ENCODE results near the gene MED10. TPM values are rescaled to one million over a fixed set of nuclear protein-coding genes. Genes with fewer than 3 reads are reported as not detected.
A peak's percentile ranks its signal among the peaks of the same experiment; 100 is the strongest.

MED10 gene
- total RNA-seq, 1 experiment from 2014 or later: 25.4 TPM

- DNase-seq (ENCODE audit: low spot score): no peak
- in situ Hi-C loops (cut with HindIII; ENCODE audit: low sequenced_read_pairs): no loop called here
These were observed 21.7 kb downstream of the MED10 start for GRCh38 chr5:6356578-6357164.

- DNase-seq (ENCODE audit: low spot score): no peak
- in situ Hi-C loops (cut with HindIII; ENCODE audit: low sequenced_read_pairs): no loop called here
These were observed 23.1 kb downstream of the MED10 start for GRCh38 chr5:6355294-6355693.

GRCh38 chr5:6354848-6355247 is 23.5 kb downstream of the MED10 start:
- DNase-seq (ENCODE audit: low spot score): no peak
- in situ Hi-C loops (cut with HindIII; ENCODE audit: low sequenced_read_pairs): no loop called here

GRCh38 chr5:6353602-6354302 is 24.6 kb downstream of the MED10 start:
- in situ Hi-C loops (cut with HindIII; ENCODE audit: low sequenced_read_pairs): no loop called here
- no peak for DNase-seq (ENCODE audit: low spot score)

GRCh38 chr5:6350277-6351090 is 27.9 kb downstream of the MED10 start:
- in situ Hi-C loops (cut with HindIII; ENCODE audit: low sequenced_read_pairs): no loop called here
- DNase-seq (ENCODE audit: low spot score): no peak

- in situ Hi-C loops (cut with HindIII; ENCODE audit: low sequenced_read_pairs): no loop called here
- no peak for DNase-seq (ENCODE audit: low spot score)
These were observed 29.0 kb downstream of the MED10 start for GRCh38 chr5:6349387-6349786.

- DNase-seq (ENCODE audit: low spot score): peak; percentile 76
- in situ Hi-C loops (cut with HindIII; ENCODE audit: low sequenced_read_pairs): no loop called here
These were observed 29.8 kb downstream of the MED10 start for GRCh38 chr5:6348476-6349000.

GRCh38 chr5:6347673-6348072 is 30.7 kb downstream of the MED10 start:
- in situ Hi-C loops (cut with HindIII; ENCODE audit: low sequenced_read_pairs): no loop called here
- DNase-seq (ENCODE audit: low spot score): no peak

- DNase-seq (ENCODE audit: low spot score): no peak
These were observed 31.2 kb downstream of the MED10 start for GRCh38 chr5:6347165-6347564.

GRCh38 chr5:6344593-6344989 is 33.8 kb downstream of the MED10 start:
- no peak for DNase-seq (ENCODE audit: low spot score)
- in situ Hi-C loops (cut with HindIII; ENCODE audit: low sequenced_read_pairs): no loop called here

More at GRCh38 chr5:6347165-6347564, 31.2 kb downstream of the MED10 start:
- in situ Hi-C loops (cut with HindIII; ENCODE audit: low sequenced_read_pairs): no loop called here

- in situ Hi-C loops (cut with HindIII; ENCODE audit: low sequenced_read_pairs): no loop called here
- no peak for DNase-seq (ENCODE audit: low spot score)
These were observed 34.3 kb downstream of the MED10 start for GRCh38 chr5:6343951-6344592.

- in situ Hi-C loops (cut with HindIII; ENCODE audit: low sequenced_read_pairs): no loop called here
- no peak for DNase-seq (ENCODE audit: low spot score)
These were observed 35.5 kb downstream of the MED10 start for GRCh38 chr5:6342689-6343315.

GRCh38 chr5:6340100-6340499 is 38.2 kb downstream of the MED10 start:
- DNase-seq (ENCODE audit: low spot score): no peak
- in situ Hi-C loops (cut with HindIII; ENCODE audit: low sequenced_read_pairs): no loop called here

- DNase-seq (ENCODE audit: low spot score): peak; percentile 97
- in situ Hi-C loops (cut with HindIII; ENCODE audit: low sequenced_read_pairs): no loop called here
These were observed 39.5 kb downstream of the MED10 start for GRCh38 chr5:6338871-6339270.

- DNase-seq (ENCODE audit: low spot score): peak; percentile 17
- in situ Hi-C loops (cut with HindIII; ENCODE audit: low sequenced_read_pairs): no loop called here
These were observed 40.2 kb downstream of the MED10 start for GRCh38 chr5:6338135-6338534.

- DNase-seq (ENCODE audit: low spot score): no peak
- in situ Hi-C loops (cut with HindIII; ENCODE audit: low sequenced_read_pairs): no loop called here
These were observed 45.0 kb downstream of the MED10 start for GRCh38 chr5:6333182-6333905.

- DNase-seq (ENCODE audit: low spot score): no peak
- in situ Hi-C loops (cut with HindIII; ENCODE audit: low sequenced_read_pairs): no loop called here
These were observed 50.2 kb downstream of the MED10 start for GRCh38 chr5:6328173-6328572.

- DNase-seq (ENCODE audit: low spot score): no peak
- in situ Hi-C loops (cut with HindIII; ENCODE audit: low sequenced_read_pairs): no loop called here
These were observed 51.6 kb downstream of the MED10 start for GRCh38 chr5:6326776-6327175.

Data from G401 (cell line).